Spleen (tissue), 7 donors: ENCODE results near the gene IL18R1.

Source experiments
- POLR2A ChIP-seq, 3 donors: fragments of 450-650 bp; IDR thresholded peaks; one replicate each; pipeline ENCODE4 v1.5.1; 2017; ENCODE audit warnings: antibody characterized with exemption in 3 of 3, mild to moderate bottlenecking in 1 of 3
- POLR2AphosphoS5 ChIP-seq, 3 donors: sonication (generic); formaldehyde crosslinking; IDR thresholded peaks; one replicate each; pipeline ENCODE4 v1.5.1; 2017; ENCODE audit warnings: antibody characterized with exemption in 3 of 3
- TF ChIP-seq, protein P1 (sequence below), 11 experiments: fragments of 200-600 bp in 7 of 11; fragments of 450-650 bp in 4 of 11; sonication (generic) in 4 of 11; IDR thresholded peaks in 8 of 11; conservative IDR thresholded peaks in 3 of 11; 1 replicate in 7 of 11; 2 replicates in 4 of 11; pipeline versions ENCODE4 v1.4.0 to v1.8.0; 2016 to 2021; ENCODE audit warnings: antibody characterized with exemption in 11 of 11, inconsistent platforms in 4 of 11, mild to moderate bottlenecking in 1 of 11
- donor health status: DM: no; HTN: no; CAD: no; lungs with moderate emphysema.
- donor health status: DM: no; HTN: no; CAD: no.
- donor health status: DM: no; HTN: no; CAD: no.

DNA sequence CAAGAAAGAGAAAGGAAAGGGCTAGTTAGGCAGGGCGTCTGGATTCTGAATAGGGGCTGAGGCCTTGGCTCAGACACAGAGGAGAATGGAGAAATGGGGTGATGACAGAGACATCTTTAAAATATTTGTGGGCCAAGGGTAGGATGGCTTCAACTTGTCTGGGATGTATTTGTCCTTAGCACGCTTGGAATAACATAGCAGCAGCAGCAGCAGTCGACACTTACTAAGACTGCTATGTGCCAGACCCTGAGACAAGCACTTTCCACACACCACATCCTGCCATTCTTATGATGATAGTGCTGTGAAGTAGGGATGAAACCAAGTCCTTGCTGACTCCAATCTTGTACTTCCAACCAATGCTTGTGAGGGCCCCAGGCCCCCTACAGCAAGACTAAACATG, 41.6 kb upstream of the IL18R1 start:
- TF ChIP-seq, protein P1, sequence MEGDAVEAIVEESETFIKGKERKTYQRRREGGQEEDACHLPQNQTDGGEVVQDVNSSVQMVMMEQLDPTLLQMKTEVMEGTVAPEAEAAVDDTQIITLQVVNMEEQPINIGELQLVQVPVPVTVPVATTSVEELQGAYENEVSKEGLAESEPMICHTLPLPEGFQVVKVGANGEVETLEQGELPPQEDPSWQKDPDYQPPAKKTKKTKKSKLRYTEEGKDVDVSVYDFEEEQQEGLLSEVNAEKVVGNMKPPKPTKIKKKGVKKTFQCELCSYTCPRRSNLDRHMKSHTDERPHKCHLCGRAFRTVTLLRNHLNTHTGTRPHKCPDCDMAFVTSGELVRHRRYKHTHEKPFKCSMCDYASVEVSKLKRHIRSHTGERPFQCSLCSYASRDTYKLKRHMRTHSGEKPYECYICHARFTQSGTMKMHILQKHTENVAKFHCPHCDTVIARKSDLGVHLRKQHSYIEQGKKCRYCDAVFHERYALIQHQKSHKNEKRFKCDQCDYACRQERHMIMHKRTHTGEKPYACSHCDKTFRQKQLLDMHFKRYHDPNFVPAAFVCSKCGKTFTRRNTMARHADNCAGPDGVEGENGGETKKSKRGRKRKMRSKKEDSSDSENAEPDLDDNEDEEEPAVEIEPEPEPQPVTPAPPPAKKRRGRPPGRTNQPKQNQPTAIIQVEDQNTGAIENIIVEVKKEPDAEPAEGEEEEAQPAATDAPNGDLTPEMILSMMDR (IDR thresholded peaks at IDR 0.05 in 8 of 11, conservative IDR thresholded peaks at IDR 0.05 in 3 of 11): no peak
- TF ChIP-seq POLR2A (IDR thresholded peaks at IDR 0.05): no peak
- no peak for TF ChIP-seq POLR2AphosphoS5 (IDR thresholded peaks at IDR 0.05)
